GM18868 (cell line): ENCODE results near the gene REPIN1.

Experiments used
- ATAC-seq: cut with Tn5 transposase; IDR thresholded peaks from one replicate; pipeline ENCODE4 v1.9.1; 2021; ENCODE audit warnings: mild to moderate bottlenecking, moderate library complexity; ENCODE audit not compliant: unreplicated experiment

Gene REPIN1

GRCh38 chr7:150368096-150368883, at the start of gene REPIN1:
Gene REPIN1, plus strand, starts transcription at chr7:150368822. Its CDS starts 890 bp downstream, at chr7:150369712.
- peak; percentile 48 for ATAC-seq

GRCh38 chr7:150321788-150322113, 46.9 kb upstream of the REPIN1 start:
- no peak for ATAC-seq

- ATAC-seq = peak; percentile 33
Measured at GRCh38 chr7:150322114-150322832, 46.3 kb upstream of the REPIN1 start.

GRCh38 chr7:150322833-150323681, 45.6 kb upstream of the REPIN1 start, which contains the start of the genes ACTR3C and LRRC61:
Gene ACTR3C, minus strand, starts transcription at chr7:150323545. Its CDS starts 28,249 bp downstream, at chr7:150295296.
Gene LRRC61, plus strand, starts transcription at chr7:150323355. Its CDS starts 13,507 bp downstream, at chr7:150336862.
- ATAC-seq = peak; percentile 49

- ATAC-seq = peak; percentile 11
Measured at GRCh38 chr7:150323682-150324372, 44.8 kb upstream of the REPIN1 start.

- no peak for ATAC-seq
Measured at GRCh38 chr7:150324373-150324961, 44.2 kb upstream of the REPIN1 start.

- no peak for ATAC-seq
Measured at GRCh38 chr7:150325110-150325611, 43.5 kb upstream of the REPIN1 start.

- ATAC-seq = no peak
Measured at GRCh38 chr7:150325901-150326300, 42.7 kb upstream of the REPIN1 start.

GRCh38 chr7:150326657-150327268, 41.9 kb upstream of the REPIN1 start:
- ATAC-seq = no peak

GRCh38 chr7:150327308-150327707, 41.3 kb upstream of the REPIN1 start:
- no peak for ATAC-seq

GRCh38 chr7:150329331-150330120, 39.1 kb upstream of the REPIN1 start:
- ATAC-seq = no peak

GRCh38 chr7:150330211-150330885, 38.3 kb upstream of the REPIN1 start:
- no peak for ATAC-seq

GRCh38 chr7:150332852-150333635, 35.6 kb upstream of the REPIN1 start:
- ATAC-seq = no peak

GRCh38 chr7:150333659-150334058, 35.0 kb upstream of the REPIN1 start:
- ATAC-seq = no peak

- no peak for ATAC-seq
Measured at GRCh38 chr7:150334108-150334507, 34.5 kb upstream of the REPIN1 start.

GRCh38 chr7:150335108-150335773, 33.4 kb upstream of the REPIN1 start:
- ATAC-seq = no peak

- no peak for ATAC-seq
Measured at GRCh38 chr7:150335774-150336112, 32.9 kb upstream of the REPIN1 start.
